Measurements from ENCODE around the gene EPN3.

EPN3 gene

DNA sequence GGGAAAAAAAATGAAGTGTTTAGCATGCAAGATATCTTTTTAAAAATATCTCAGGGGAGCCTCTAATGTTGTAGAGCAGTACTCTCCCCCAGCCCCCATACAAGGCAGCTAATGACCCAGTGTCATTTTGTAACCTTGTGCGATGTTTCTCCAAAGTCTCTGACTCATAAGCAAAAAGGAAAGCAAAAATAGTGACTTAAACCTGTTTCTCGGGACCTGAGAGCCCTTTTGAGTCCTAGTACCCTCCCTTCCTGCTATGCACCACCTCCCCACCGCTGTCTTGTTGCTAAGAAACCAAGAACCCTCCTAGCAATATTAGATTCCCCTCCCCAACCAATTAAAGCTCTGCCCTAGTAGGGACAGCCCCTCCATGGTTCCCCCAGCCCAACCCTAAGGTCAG lies 21.5 kb upstream of the EPN3 start:
- peak in 4 of 5 experiments; percentile 12 to 93 (median 24) for DNase-seq

DNA sequence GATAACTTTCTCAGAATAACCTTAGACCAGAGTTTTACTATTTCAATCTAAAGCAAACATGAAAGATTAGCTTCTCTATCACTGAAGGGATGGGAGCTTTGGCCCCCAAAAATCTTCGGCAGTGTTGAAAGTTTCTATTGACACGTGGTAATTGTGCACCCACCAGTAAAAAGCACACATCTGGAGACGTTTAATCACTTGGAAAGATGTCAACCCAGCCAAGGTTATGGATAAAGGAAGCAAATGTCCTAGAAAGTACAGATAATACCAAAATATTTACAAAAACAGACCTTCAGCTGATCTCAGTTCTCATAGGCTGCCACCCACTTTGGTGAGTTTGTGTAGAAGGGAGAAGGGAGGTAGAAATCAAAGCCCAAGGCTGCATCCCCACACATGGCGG lies 19.0 kb upstream of the EPN3 start:
- no peak for DNase-seq

DNA sequence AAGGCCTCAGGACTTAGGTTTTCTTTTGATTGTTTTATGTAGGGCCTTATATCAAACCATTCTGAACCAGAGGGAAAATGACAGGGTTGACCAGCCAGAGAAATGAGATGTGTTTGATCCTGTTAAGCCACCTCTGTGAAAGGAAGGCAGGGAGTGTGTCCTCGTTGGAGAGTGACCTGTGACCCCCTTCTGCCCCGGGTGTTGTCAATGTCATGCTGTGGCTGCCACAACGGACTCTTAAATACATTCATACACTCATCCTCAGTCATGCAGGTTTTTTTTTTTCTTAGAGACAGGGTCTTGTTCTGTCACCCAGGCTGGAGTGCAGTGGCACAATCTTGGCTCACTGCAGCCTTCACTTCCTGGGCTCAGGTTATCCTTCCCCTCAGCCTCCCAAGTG lies 18.1 kb upstream of the EPN3 start:
- no peak for DNase-seq

DNA sequence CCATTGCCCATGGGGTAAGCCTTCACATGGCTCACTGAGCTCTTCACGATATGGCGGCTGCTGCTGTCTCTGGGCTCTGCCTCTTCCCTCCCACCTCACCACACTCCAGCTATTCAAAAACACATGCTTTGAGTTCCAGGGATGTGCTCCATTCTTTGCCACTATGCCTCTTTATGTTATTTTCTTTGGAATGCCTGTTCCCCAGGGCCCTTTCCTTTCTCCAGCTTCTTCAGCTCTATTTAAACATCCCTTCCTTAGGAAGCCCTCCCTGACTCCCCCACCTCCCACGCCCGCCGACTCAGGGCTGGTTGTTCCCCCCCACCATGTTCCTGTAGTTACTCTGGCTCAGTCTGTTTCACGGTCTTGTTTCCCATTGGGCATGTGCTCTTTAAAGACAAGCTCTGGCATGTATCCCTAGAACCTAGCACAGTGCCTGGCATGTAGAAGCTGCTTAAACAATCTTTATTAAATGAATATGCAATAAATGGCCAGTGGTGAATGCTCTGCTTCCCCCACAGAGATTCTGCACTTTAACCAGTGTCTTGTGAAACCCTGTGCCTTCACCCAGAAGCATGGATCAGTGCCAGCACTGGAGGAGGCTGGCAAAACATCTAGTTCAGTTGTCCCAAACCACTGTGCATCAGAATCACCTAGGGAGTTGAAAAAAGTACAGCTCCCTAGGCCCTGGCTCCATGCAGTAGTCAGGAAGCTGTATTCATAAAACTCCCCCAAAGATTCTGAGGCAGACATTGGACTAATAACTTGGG lies 17.4 kb upstream of the EPN3 start:
- no peak for DNase-seq

DNA sequence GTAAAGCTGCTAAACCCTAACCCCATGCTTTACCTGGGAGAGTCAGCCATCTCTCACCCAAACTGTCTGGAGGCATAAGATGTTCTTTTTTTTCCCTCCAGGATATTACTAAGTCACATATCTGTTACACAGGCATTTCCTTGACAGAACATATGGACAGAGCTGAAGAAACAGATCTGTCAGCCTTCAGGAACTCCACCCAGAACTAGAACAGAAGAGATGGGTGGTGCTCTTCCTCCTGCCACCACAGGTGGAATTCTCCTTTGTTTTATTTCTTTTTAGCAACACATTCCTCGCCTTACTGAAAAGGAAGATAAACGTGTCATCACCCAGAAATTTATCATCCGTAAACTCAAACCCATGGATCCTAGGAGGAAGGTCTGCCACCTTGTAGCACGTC lies 15.5 kb upstream of the EPN3 start:
- DNase-seq = no peak

DNA sequence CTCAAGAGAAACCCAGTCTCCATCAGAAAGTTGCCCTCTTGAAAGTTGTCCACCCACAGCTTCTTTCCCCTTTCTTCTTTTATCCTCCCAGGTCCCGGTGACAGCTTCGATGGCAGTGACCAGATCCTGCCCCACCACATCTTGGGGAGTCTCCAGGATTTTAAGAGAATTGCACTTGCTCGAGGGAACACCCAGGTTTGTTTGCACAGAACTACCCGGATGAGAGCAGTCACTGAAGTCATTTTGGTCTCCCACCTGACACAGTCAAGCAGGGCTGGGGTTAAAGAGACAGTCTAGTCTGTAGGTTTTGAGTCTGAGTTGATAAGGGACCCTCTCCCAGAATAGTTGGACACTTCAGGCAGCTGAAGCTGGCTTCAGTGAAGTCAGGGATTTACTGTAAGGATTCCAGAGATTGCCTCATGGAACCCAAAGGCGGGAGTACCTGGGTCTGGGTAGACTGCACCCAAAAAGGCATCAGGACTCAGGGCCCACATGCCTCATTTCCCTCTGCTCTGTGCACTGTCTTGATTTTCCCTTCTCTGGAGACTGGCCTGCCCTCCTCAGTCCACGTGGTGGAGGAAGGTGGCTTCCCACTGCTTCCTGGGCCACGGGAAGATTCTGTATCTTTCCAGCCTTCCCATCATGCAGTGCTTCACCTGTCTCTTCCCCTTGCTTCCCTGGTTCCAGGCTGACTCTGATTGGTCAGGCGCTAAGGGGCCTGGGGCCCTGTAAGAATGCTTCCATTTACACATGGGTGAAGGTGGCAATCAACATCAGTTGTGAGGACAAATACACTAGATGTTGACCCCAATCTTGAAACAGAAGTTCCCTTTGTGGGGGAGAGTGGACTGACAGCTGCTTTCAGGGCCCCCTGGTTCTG lies 14.8 kb upstream of the EPN3 start:
- no peak for DNase-seq

DNA sequence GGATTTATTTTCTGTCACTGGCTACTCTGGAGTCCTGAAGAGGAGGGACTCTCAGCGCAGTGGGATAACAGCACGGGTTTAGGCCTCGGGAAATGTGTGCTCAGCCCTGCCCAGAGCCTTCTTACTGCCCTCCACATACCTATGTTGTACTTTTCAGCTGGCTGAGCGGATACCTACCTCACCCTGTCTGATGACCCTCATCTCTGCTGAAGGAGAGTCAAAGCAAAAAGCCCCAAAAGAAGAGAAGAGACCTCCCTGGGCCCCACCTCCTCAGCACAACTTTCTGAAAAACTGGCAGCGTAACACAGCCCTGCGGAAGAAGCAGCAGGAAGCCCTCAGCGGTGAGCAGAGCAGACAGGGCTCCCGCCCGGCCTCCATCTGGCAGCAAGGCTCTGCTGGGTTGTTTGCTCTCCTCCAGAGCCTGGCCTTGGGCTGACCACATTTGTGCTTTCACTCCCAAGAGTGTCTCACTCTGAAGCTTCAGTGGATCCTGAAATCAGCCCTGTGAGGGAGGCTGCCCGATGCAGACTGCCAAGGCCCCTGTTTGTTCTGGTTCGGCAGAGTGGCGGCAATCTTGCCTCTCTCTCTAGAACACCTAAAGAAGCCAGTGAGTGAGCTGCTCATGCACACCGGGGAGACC lies 14.0 kb upstream of the EPN3 start:
- no peak for DNase-seq

DNA sequence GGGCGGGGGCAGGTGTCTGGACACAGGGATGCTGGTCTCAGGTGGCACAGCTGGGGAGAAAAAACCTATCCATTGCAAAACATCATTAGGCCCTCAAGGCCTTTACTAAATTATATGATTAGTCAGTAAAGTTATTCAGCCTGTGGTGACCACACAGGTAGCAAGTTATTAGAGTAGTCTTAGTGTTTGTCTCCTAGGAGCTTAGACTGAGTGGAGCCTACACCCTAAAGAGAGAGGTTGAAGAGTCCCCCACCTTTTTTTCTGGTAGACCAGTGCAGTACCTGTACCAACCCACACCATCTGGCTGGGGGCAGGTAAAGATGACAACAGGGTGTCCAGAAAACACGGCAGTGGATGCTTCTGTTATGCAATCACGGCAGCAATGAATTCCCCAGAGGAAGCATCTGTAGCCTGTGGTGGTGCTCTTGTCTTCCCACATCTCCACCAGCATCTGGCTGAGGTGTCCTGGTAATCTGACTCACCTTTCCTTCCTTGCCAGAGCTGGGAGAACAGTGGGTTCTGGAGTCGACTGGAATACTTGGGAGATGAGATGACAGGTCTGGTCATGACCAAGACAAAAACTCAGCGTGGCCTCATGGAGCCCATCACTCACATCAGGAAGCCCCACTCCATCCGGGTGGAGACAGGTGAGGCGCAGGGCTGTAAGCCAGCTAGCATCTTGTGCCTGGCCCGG lies 13.2 kb upstream of the EPN3 start:
- no peak for DNase-seq

DNA sequence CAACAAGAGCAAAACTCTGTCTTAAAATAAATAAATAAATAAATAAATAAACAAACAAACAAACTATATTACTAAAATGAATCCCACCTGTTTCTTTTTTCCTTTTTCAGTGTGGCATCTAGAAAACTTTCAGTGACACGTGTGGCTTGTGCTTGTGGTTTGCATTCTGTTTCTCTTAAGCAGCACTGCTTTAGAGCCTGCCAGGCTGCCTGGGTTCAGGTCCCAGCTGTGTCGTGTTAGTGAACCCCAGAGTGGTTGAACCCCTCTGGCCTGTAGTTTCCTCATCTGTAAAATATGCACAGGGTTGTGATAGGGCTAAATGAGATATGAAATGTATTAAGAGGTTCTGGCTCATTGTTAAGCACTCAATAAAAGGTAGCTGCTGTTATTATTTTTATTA lies 12.1 kb upstream of the EPN3 start:
- no peak for DNase-seq

DNA sequence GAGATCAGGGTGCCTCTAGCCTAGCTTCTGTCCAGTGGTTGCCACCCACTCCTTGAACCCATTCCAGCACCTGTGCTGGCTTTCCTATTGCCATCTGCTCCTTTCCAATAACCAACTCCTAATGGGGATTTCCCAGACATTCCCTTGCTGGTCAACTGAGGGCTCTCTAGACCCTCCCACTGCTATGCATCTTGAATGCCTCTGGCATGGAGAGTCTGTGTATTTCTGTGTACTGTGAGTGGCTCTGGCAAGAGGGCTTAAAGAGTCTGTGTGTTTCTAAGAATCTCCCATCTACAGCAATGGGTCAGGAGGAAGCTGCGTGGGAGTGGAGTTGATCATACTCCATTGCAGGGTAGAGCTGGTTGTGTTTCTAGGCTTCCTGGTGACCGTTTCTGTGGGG lies 11.0 kb upstream of the EPN3 start:
- DNase-seq = no peak

DNA sequence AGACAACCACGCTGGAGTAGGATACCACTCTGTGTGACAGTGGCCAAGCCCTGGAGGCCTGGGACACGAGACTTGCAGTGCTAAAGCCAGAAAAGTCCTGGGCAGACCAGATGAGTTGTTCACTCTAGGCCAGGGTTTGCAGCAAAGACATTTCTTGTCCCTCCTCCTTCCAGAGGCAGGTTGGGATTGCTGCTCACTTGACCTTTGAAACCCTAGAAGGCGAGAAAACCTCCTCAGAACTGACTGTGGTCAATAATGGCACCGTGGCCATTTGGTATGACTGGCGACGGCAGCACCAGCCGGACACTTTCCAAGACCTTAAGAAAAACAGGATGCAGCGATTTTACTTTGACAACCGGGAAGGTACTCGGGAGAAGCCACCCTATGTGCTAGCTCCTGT lies 9.8 kb upstream of the EPN3 start:
- no peak for DNase-seq

DNA sequence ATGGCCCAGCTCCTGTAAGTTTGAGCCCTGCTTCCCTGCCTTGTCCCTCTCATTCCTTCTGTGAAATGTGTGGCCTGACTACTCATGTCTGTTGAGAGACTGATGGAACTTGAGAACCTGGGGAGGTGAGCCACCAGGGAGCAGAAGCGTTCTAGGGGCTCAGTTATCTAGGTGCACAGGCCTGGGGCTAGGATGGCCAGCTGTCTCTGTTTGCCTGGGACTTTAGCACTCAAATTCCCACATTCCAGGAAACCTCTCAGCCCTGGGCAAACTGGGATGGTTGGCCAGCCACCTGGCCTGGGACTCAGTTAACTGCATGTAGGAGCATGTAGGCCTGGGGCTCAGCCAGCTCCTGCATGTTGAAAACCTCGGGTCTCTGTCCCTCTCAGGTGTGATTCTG lies 9.3 kb upstream of the EPN3 start:
- DNase-seq = no peak

DNA sequence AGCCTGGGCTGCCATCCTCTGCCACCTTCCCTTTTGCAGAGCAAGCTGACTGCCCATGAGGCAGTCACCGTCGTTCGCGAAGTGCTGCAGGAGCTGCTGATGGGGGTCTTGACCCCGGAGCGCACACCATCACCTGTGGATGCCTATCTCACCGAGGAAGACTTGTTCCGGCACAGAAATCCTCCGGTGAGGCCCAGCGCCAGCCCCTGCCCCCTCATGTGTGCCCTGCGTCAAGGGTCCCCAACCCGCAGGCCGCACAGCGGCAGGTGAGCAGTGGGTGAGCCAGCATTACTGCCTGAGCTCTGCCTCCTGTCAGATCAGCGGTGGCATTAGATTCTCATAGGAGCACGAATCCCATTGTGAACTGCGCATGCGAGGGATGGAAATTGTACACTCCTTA lies 7.7 kb upstream of the EPN3 start:
- no peak for DNase-seq

DNA sequence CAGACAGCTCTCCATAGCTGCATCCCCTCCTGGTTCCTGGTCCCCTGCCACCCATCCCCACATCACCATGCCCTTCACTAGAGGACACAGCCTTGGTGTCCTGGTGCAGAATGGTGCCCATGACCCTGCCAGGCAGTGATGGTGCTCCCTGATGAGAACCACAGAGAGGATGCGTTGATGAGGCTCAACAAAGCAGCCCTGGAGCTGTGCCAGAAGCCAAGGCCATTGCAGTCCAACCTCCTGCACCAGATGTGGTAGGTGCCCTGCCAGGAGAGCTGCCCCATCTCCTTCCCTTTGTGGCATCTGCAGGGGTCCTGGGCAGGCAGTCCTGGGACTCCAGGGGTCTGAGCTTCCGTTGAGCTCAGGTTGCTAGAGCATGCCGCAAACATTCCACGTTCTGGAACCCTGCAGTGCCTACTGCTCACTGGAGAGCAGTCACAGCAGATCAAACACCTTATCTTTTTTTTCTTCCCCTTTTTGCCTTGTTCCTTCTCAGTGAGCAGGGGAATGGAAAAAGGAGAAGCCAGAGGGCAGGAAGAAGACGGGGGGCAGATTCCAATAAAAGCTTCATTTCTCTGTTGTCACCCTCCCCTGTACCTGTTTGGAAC lies 5.3 kb upstream of the EPN3 start:
- no peak for DNase-seq

DNA sequence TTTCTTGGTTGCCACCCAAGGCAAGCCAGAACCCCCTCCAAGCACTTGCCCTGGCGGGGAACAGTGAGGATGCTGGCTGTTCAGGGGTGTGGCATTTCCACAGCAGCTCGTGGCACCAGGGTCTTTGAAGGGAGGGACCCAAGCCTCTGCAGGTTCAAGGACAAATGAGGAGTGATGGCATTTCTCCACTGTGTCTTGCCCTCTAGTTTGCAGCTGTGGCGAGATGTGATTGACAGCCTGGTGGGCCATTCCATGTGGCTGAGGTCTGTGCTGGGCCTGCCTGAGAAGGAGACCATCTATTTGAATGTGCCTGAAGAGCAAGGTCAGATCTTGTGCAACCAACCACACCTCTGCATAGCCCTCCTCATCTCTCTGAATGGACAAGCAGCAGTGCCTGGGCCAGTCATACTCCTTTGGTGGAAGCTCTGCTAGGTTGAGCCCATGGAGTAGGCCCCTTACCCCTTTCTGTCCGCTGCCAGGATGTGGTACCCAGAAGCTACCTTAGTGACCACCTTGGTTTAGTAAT lies 4.5 kb upstream of the EPN3 start:
- no peak for DNase-seq

DNA sequence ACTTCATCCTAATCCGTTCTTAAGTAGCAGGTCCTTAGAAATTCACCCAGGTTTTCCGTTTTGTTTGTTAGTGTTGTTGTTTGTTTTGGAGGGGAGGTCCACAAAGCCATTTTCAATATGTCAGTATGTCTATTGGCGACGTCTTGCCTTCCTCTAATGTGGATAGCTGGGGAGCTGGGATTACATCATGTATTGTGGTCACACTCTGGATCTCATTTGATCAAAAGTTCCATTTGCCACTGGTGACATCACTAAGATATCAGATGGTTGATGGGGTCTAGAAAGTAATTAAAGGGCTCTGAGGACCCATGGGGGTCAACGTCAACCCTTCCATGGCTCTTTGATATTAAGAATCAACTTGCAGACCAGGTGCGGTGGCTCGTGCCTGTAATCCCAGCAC lies 2.7 kb upstream of the EPN3 start:
- DNase-seq = no peak

DNA sequence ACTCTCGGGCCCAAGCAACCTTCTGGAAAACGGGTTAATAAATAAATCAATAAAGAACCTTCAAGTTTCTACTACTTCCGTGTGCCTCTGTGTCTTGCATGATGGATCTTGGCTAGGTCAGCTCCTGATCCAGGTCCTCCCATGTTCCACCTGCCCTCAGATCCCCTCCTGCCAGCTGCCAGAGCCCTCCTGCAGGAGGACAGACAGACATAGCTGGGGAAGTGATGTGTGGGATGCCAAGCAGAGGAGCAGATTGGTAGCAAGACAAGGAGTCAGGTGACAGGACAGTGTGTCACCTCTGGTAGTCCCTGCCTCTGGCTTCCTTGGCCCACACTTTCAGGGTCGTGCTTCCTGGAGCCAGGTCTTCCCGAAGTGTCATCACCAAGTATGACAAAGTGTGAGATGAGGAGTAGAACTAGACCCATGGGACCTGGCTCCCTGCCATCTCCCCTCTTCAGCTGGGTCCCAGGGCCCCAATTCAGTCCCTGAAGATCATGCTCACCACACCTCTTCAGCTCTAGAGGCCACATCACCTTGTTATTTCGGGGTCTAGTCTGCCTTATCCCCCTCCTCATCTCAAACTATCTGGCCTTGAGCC lies 1.0 kb upstream of the EPN3 start:
- no peak for DNase-seq

DNA sequence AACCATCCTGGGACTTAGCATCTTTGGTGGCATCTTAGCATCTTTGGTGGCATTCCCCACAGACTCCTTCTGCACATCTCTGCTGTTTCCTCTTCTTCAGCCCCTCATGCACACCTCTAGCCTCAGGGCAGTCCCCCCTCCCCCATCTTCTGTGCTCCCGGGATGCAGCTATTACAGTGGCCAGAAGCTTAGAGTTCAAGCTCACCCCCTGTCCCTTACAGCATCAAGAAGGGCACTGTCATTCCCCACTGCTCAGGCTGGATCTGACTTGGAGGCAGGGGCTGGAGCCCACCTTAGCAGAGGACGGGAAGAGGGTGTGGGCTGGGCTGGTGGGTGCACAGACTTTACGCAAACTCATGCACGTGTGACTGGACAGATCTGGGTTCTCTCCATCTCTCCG lies 650 bp downstream of the EPN3 start:
- DNase-seq = no peak

DNA sequence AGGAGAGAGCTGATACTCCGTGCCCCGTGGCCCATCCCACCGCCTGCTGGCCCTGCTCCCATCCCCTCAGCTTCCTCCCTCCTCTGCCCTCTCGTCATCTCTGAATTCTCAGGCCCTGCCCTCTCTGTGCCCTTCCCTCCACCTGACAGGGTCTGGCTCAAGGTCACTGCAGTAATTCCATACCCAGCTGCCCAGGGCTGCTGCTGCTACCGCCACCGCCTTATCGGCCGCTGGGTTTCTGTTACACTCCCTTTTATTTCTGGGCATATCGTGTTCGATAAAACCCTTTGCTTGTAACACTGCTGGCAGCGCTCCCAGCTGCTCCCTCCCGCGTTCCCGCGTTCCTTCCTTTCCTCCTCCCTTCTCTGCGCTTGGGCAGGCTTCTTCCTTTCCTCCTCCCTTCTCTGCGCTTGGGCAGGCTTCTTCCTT lies 1.2 kb downstream of the EPN3 start:
- DNase-seq = no peak

DNA sequence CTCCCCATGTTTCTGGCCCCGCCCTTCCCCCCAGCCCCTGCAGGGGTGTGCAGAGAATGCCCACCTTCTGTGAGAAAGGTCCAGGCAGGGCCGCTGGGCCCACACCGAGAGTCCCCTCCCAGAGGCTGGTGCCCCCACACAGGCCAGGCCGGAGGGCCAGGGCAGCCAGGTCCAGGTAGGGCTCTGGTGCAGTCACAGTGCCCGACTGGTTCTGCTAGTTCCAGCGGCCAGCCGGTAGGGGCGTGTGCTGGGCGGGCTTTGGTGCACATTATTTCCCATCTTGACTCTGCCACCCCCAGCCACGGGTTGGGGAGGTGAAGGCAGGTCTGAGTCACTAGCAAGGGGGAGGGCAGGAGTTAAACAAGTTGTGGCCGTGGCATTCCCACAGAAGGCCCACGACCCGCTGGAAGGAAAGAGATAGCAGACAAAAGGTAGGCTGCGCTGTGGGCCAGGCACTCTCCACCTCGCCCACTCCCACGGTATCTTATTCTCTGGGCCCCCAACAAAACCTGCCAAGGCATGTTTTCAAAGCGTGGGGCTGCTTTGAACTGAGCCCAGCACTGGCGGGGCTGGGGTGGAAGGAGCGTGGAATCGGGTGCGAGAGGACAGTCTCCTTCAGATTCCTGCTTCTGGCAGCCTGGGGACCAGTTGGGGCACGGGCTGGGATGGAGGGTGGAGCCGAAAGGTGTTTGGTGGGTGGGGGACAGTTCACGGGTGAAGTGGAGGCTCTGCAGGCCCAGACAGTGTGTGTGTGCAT lies 1.9 kb downstream of the EPN3 start:
- no peak for DNase-seq

DNA sequence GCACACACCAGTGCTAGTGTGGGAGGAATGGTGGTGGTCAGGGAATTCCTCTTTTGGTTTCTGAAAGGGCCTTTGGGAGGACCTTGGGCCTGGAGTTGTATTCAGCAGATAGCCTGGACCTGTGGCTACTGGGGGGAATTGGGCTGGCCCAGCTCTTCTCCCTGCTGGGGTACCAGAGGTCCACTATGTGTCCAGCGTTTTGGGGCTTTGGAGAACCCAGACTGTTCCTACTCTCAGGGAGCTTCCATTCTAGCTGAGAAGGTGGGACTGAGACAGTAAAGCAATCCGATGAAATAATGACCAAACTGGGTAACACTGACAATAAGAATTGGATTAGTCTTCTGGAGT lies 2.4 kb downstream of the EPN3 start:
- no peak for DNase-seq

All from T-helper 2 cell (primary cell).